ENCODE measurements around the gene OR1E1.
"Not testable (repeated sequence)": the region's sequence is repeated elsewhere in the genome, so short reads cannot be mapped to it uniquely, and the experiment has no call there.

OR1E1 gene

GRCh38 chr17:3398310-3398709 is at the start of gene OR1E1:
Gene OR1E1 (minus strand): TSS chr17:3398410. CDS start chr17:3398410, 0 bp downstream.
- DNase-seq (ENCODE audit: low read depth): no peak

GRCh38 chr17:3447625-3448024 is 49.4 kb upstream of the OR1E1 start:
- DNase-seq (ENCODE audit: low read depth): no peak

GRCh38 chr17:3440451-3440850 is 42.2 kb upstream of the OR1E1 start:
- DNase-seq (ENCODE audit: low read depth): no peak

GRCh38 chr17:3438368-3438767 is 40.2 kb upstream of the OR1E1 start:
- no peak for DNase-seq (ENCODE audit: low read depth)

- no peak for DNase-seq (ENCODE audit: low read depth)
Observed at GRCh38 chr17:3433741-3434140, 35.5 kb upstream of the OR1E1 start, which contains the start of gene OR1E2. Gene OR1E2 (minus strand): TSS chr17:3433841. CDS start chr17:3433841, 0 bp downstream.

GRCh38 chr17:3433215-3433614 is 35.0 kb upstream of the OR1E1 start:
- DNase-seq (ENCODE audit: low read depth): not testable (repeated sequence)

- DNase-seq (ENCODE audit: low read depth): no peak
Observed at GRCh38 chr17:3418222-3418621, 20.0 kb upstream of the OR1E1 start.

- DNase-seq (ENCODE audit: low read depth): no peak
Observed at GRCh38 chr17:3415610-3416009, 17.4 kb upstream of the OR1E1 start.

GRCh38 chr17:3412216-3412615 is 14.0 kb upstream of the OR1E1 start:
- not testable (repeated sequence) for DNase-seq (ENCODE audit: low read depth)

- no peak for DNase-seq (ENCODE audit: low read depth)
Observed at GRCh38 chr17:3411070-3411469, 12.9 kb upstream of the OR1E1 start, which contains the start of gene OR3A3. Gene OR3A3 (plus strand): TSS chr17:3411370.

- not testable (repeated sequence) for DNase-seq (ENCODE audit: low read depth)
Observed at GRCh38 chr17:3403856-3404255, 5.6 kb upstream of the OR1E1 start.

- DNase-seq (ENCODE audit: low read depth): no peak
Observed at GRCh38 chr17:3401786-3402185, 3.6 kb upstream of the OR1E1 start.

- no peak for DNase-seq (ENCODE audit: low read depth)
Observed at GRCh38 chr17:3400055-3400454, 1.8 kb upstream of the OR1E1 start.

- not testable (repeated sequence) for DNase-seq (ENCODE audit: low read depth)
Observed at GRCh38 chr17:3397801-3398200, 409 bp downstream of the OR1E1 start.

- DNase-seq (ENCODE audit: low read depth): no peak
Observed at GRCh38 chr17:3389791-3390190, 8.4 kb downstream of the OR1E1 start.

GRCh38 chr17:3385869-3386816 is 12.1 kb downstream of the OR1E1 start, which contains the start of gene OR3A2:
Gene OR3A2 (minus strand): TSS chr17:3386308.
- DNase-seq (ENCODE audit: low read depth): no peak

- DNase-seq (ENCODE audit: low read depth): no peak
Observed at GRCh38 chr17:3381957-3382356, 16.3 kb downstream of the OR1E1 start.

- DNase-seq (ENCODE audit: low read depth): no peak
Observed at GRCh38 chr17:3378321-3378720, 19.9 kb downstream of the OR1E1 start.

GRCh38 chr17:3371167-3371566 is 27.0 kb downstream of the OR1E1 start:
- not testable (repeated sequence) for DNase-seq (ENCODE audit: low read depth)

All from stromal cell of bone marrow (primary cell).